AG04449 (cell line): ENCODE data around the gene SLC13A4.

Source experiments
- CTCF ChIA-PET: fragments of 350-600 bp; formaldehyde crosslinking; extraction: SDS; loops from one replicate; lab custom pipeline; 2021; ENCODE audit warnings: antibody characterized with exemption; lab: Yijun Ruan, JAX
- POLR2A ChIA-PET: fragments of 400-600, 350-600 bp; formaldehyde crosslinking; extraction: SDS; loops from one replicate; lab custom pipeline; 2020; ENCODE audit warnings: antibody characterized with exemption, inconsistent platforms; lab: Yijun Ruan, JAX
- DNase-seq: peaks from one replicate; pipeline ENCODE4 v3.0.0-alpha.2; 2010; ENCODE audit warnings: low read depth, low spot score
- H3K4me3 ChIP-seq: 2 replicates; pipeline ENCODE4 v1.5.1; 2011; ENCODE audit warnings: low read depth, mild to moderate bottlenecking, control low read depth, low read length
- TF ChIP-seq, protein P1 (sequence below): IDR thresholded peaks from one replicate; pipeline ENCODE4 v1.5.1; 2011; ENCODE audit warnings: mild to moderate bottlenecking, moderate library complexity, low read length, control low read depth, inconsistent platforms; ENCODE audit not compliant: insufficient read depth; ENCODE audit errors: missing control alignments

The SLC13A4 gene

DNA sequence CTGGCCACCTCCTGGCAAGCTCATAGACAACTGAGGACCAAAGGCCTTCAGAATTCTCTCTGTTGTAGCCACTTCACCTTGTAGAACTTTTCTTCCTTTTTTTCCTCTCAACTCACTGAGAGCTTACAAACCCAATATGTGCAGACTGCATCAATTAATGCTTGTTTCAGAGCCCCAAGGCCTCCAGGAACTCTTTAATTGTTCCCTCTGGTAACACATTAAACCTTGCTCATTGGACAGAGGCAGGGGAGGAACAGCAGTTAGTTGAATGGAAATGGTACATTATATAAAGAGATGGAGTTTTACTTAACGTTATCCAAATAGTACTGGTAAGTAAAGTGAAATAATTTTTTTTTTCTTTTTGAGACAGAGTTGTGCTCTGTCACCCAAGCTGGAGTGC lies 40.5 kb downstream of the SLC13A4 start:
- TF ChIP-seq, protein P1, sequence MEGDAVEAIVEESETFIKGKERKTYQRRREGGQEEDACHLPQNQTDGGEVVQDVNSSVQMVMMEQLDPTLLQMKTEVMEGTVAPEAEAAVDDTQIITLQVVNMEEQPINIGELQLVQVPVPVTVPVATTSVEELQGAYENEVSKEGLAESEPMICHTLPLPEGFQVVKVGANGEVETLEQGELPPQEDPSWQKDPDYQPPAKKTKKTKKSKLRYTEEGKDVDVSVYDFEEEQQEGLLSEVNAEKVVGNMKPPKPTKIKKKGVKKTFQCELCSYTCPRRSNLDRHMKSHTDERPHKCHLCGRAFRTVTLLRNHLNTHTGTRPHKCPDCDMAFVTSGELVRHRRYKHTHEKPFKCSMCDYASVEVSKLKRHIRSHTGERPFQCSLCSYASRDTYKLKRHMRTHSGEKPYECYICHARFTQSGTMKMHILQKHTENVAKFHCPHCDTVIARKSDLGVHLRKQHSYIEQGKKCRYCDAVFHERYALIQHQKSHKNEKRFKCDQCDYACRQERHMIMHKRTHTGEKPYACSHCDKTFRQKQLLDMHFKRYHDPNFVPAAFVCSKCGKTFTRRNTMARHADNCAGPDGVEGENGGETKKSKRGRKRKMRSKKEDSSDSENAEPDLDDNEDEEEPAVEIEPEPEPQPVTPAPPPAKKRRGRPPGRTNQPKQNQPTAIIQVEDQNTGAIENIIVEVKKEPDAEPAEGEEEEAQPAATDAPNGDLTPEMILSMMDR = no peak
- no peak for DNase-seq
- ChIA-PET CTCF (interaction anchor here (0.9 to 8.6 kb wide), 3 partner anchors 15 to 113 kb away, joined by 3 to 87 read pairs (median 5); no protein-coding TSS in a partner anchor), POLR2A (no interaction called here)
- H3K4me3 ChIP-seq = no peak overlapping the region

DNA sequence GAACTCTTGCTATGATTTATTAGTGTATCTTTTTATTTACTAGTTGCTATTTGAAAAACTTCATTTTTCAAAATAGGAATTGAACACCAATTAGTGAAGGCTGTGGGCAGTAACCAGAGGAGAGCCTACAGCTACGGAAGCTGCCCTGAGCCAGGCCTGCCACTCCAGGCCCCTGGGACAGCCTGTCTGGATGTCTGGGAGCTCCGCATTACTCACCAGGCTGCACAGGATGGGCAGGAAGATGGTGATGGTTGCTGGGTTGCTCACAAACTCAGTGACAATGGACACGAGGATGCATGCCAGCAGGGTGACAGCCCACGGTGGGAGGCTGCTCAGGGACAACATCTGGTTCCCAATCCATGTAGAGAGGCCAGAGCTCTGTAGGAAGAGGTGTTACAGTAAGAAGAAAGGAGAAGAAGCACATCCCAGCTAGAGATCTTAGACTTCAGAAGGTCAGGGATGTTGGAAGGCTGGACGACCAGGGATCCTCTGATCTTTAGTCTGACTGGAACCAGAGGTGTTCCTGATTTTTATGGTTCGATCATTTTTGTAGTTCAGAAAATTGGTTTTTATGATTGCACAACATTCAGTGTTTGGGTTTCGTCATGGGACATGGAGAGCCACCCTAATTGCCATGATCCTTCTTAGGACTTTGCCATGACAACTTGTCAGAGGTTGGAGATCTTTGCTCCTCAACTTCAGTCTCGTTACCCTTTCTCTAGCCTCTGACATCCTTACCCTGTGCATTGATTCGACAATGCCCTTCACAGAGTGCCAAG lies 42.5 kb downstream of the SLC13A4 start:
- ChIA-PET POLR2A (interaction anchor here (0.5 kb wide), 1 partner anchor 21 kb away, joined by 3 read pairs; no protein-coding TSS in a partner anchor), CTCF (interaction anchor here (1.5 to 8.6 kb wide), 4 partner anchors 9 to 25 kb away, joined by 3 to 87 read pairs (median 4); no protein-coding TSS in a partner anchor)
- H3K4me3 ChIP-seq = no peak overlapping the region
- no peak for DNase-seq
- TF ChIP-seq, protein P1 = no peak

DNA sequence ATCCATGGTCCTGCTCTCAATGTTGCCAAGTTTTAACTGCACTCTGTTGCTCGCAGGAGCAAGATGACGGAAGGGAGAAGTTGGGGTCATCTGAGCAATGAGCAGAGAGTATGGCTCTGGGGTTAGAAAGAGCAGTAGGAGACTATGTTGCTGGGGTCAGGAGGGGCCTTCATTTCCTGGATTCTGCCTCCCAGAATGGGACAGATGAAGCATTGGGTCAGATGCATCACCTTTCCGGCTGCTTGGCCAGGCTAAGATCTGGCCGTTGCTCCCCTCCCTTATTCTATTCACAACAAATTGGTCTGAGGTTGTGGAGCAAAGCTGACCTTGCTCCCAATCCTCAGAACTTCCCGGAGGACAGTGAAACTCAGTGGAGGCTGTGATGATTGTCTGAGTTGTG lies 43.3 kb downstream of the SLC13A4 start:
- POLR2A ChIA-PET = no interaction called here
- no peak for DNase-seq
- H3K4me3 ChIP-seq = no peak overlapping the region
- TF ChIP-seq, protein P1 = no peak
- CTCF ChIA-PET = interaction anchor here (1.5 to 8.6 kb wide), 4 partner anchors 8 to 26 kb away, joined by 3 to 87 read pairs (median 4); no protein-coding TSS in a partner anchor

DNA sequence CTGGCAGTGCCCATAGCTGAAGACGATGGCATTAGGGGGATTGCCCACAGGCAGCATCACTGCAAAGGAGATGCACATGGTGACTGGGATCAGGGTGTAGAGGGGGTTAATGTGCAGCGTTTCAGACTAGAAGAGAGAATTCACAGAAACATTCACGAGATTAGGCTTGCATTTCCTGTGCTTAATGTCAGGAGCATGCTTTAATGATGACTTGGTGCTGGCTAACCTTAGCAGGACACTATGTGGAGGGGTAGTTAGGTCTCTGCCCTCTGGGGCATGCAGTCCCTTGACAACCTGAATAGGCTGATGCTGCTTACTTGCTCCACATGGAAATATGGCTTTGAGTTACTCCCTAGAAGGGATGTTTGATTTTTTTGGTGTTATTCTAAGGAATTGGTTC lies 43.9 kb downstream of the SLC13A4 start:
- POLR2A ChIA-PET = no interaction called here
- H3K4me3 ChIP-seq = no peak overlapping the region
- DNase-seq = no peak
- CTCF ChIA-PET = interaction anchor here (0.6 to 8.6 kb wide), 5 partner anchors 8 to 117 kb away, joined by 3 to 87 read pairs (median 4); no protein-coding TSS in a partner anchor
- TF ChIP-seq, protein P1 = no peak

DNA sequence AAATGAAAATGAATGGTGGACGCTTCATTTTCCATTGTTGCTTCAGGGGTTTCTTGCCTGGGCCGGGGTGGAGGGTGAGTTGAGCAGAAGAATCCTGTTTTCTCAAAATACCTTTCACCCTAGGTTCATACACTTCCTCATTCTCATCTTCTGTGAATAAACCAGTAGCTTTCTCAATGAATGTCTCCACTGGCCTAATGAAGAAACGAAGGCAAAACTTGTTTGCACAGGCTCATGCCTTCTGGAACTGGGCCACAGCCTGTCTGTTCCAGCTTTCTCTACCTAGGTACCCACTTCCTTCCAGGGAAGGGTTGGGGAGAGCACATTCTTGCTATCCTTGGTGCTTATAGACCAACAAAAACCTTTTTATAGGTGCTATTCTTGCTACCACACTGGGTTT lies 44.4 kb downstream of the SLC13A4 start:
- no peak for DNase-seq
- CTCF ChIA-PET = interaction anchor here (0.9 to 8.6 kb wide), 2 partner anchors 11 to 12 kb away, joined by 3 to 87 read pairs; no protein-coding TSS in a partner anchor
- POLR2A ChIA-PET = no interaction called here

DNA sequence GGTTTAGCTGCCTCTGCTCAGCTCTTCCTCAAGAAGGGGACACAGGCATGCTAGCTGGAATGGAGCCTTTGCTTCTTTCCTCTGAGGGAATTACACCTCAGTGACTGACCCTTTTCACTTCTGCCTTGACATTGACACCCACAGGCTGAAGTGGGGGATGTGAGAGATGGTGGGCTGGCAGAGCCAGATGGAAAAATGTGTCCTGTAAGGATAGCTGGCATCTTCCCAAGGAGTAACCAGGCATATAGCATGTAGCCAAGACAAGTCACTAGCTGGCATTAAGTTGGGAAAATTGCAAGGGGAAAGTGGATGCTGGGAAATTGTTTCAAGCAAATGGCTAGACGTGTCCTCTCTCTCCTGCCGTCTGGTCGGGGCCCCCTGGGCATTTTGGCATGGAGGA lies 45.8 kb downstream of the SLC13A4 start:
- TF ChIP-seq, protein P1 = no peak
- ChIA-PET POLR2A (interaction anchor here (1.2 kb wide), 1 partner anchor 11 kb away, joined by 5 read pairs; no protein-coding TSS in a partner anchor), CTCF (interaction anchor here (0.5 to 8.6 kb wide), 5 partner anchors 10 to 328 kb away, joined by 3 to 87 read pairs (median 8); partner anchors contain the start of gene STMP1)
- H3K4me3 ChIP-seq = no peak overlapping the region
- no peak for DNase-seq

More for the DNA sequence above, 44.4 kb downstream of the SLC13A4 start:
- H3K4me3 ChIP-seq = no peak overlapping the region
- TF ChIP-seq, protein P1 = no peak
